ENCODE measurements around the gene KIAA1328.

- TF ChIP-seq CTCF (IDR thresholded peaks at IDR 0.05): no peak
- TF ChIP-seq POLR2AphosphoS5 (IDR thresholded peaks at IDR 0.05; ENCODE audit: low read depth, low read length): no peak
Observed at GRCh38 chr18:37243741-37244140, 414.8 kb downstream of the KIAA1328 start.
